T-helper 1 cell treated with Interleukin-12 subunit alpha and Interleukin-12 subunit beta and Interleukin-4 antibody, amounts not matched to agents 30 μg/mL and 1 μg/mL, for 36 hours (primary cell): Measurements from ENCODE around the gene SSH2.
"Not testable (repeated sequence)": the region's sequence is repeated elsewhere in the genome, so short reads cannot be mapped to it uniquely, and the experiment has no call there.

Experiments
- H3K27ac Mint-ChIP-seq: one replicate; pipeline ENCODE4 v1.8.0; 2021; ENCODE audit warnings: mild to moderate bottlenecking, mixed read lengths
- H3K27me3 Mint-ChIP-seq: one replicate; pipeline ENCODE4 v1.8.0; 2021; ENCODE audit warnings: low read depth, mixed read lengths
- H3K36me3 Mint-ChIP-seq: one replicate; pipeline ENCODE4 v1.8.0; 2021; ENCODE audit warnings: low read depth, mixed read lengths
- H3K4me1 Mint-ChIP-seq: one replicate; pipeline ENCODE4 v1.8.0; 2021; ENCODE audit warnings: low read depth, mixed read lengths
- H3K4me3 Mint-ChIP-seq: one replicate; pipeline ENCODE4 v1.8.0; 2021; ENCODE audit warnings: mild to moderate bottlenecking, moderate library complexity, mixed read lengths
- H3K9me3 Mint-ChIP-seq: one replicate; pipeline ENCODE4 v1.8.0; 2021; ENCODE audit warnings: mixed read lengths

SSH2 gene

GRCh38 chr17:29807520-29808361 is 122.3 kb downstream of the SSH2 start:
- Mint-ChIP-seq H3K27me3 (no peaks in the 10 kb centered on the region), H3K4me3 (no peak overlapping the region), H3K4me1 (peaks cover 18% of the 10 kb centered on the region), H3K27ac (peak overlapping the region; percentile 3), H3K36me3 (peaks cover 3% of the 10 kb centered on the region), H3K9me3 (no peaks in the 10 kb centered on the region)

GRCh38 chr17:29802246-29802645 is 127.8 kb downstream of the SSH2 start:
- Mint-ChIP-seq H3K27ac (no peak overlapping the region), H3K4me3 (no peak overlapping the region), H3K36me3 (no peaks in the 10 kb centered on the region), H3K27me3 (no peaks in the 10 kb centered on the region), H3K4me1 (peaks cover under 1% of the 10 kb centered on the region), H3K9me3 (no peaks in the 10 kb centered on the region)

GRCh38 chr17:29800457-29800856 is 129.6 kb downstream of the SSH2 start:
- Mint-ChIP-seq H3K27ac (no peak overlapping the region), H3K4me1 (no peaks in the 10 kb centered on the region), H3K9me3 (no peaks in the 10 kb centered on the region), H3K36me3 (no peaks in the 10 kb centered on the region), H3K4me3 (no peak overlapping the region), H3K27me3 (no peaks in the 10 kb centered on the region)

- no peak overlapping the region for H3K4me3 Mint-ChIP-seq
- H3K27ac Mint-ChIP-seq, result no peak overlapping the region
- H3K9me3 Mint-ChIP-seq, result no peaks in the 10 kb centered on the region
- no peaks in the 10 kb centered on the region for H3K4me1 Mint-ChIP-seq
- no peaks in the 10 kb centered on the region for H3K27me3 Mint-ChIP-seq
- peaks cover 2% of the 10 kb centered on the region for H3K36me3 Mint-ChIP-seq
Measured at GRCh38 chr17:29796652-29797051, 133.4 kb downstream of the SSH2 start.

- Mint-ChIP-seq H3K9me3 (no peaks in the 10 kb centered on the region), H3K4me1 (no peaks in the 10 kb centered on the region), H3K27me3 (no peaks in the 10 kb centered on the region), H3K36me3 (peaks cover 9% of the 10 kb centered on the region), H3K27ac (no peak overlapping the region), H3K4me3 (no peak overlapping the region)
Measured at GRCh38 chr17:29793501-29793900, 136.5 kb downstream of the SSH2 start.

GRCh38 chr17:29791336-29792080 is 138.5 kb downstream of the SSH2 start:
- H3K27ac Mint-ChIP-seq, result no peak overlapping the region
- H3K36me3 Mint-ChIP-seq, result peaks cover 10% of the 10 kb centered on the region
- no peak overlapping the region for H3K4me3 Mint-ChIP-seq
- no peaks in the 10 kb centered on the region for H3K4me1 Mint-ChIP-seq
- no peaks in the 10 kb centered on the region for H3K27me3 Mint-ChIP-seq
- H3K9me3 Mint-ChIP-seq, result no peaks in the 10 kb centered on the region

- Mint-ChIP-seq H3K4me3 (no peak overlapping the region), H3K4me1 (no peaks in the 10 kb centered on the region), H3K27me3 (no peaks in the 10 kb centered on the region), H3K27ac (no peak overlapping the region), H3K36me3 (peaks cover 10% of the 10 kb centered on the region), H3K9me3 (no peaks in the 10 kb centered on the region)
Measured at GRCh38 chr17:29789196-29790170, 140.5 kb downstream of the SSH2 start.

GRCh38 chr17:29787995-29788394 is 142.0 kb downstream of the SSH2 start:
- Mint-ChIP-seq H3K4me1 (no peaks in the 10 kb centered on the region), H3K36me3 (peaks cover 10% of the 10 kb centered on the region), H3K9me3 (no peaks in the 10 kb centered on the region)

GRCh38 chr17:29782917-29783316 is 147.1 kb downstream of the SSH2 start:
- Mint-ChIP-seq H3K4me3 (no peak overlapping the region), H3K27ac (no peak overlapping the region), H3K4me1 (peaks cover 7% of the 10 kb centered on the region), H3K9me3 (no peaks in the 10 kb centered on the region), H3K27me3 (no peaks in the 10 kb centered on the region), H3K36me3 (peaks cover 5% of the 10 kb centered on the region)

More at GRCh38 chr17:29787995-29788394, 142.0 kb downstream of the SSH2 start:
- Mint-ChIP-seq H3K27me3 (no peaks in the 10 kb centered on the region), H3K4me3 (no peak overlapping the region), H3K27ac (no peak overlapping the region)

- not testable (repeated sequence) for H3K4me1 Mint-ChIP-seq, H3K27me3 Mint-ChIP-seq, H3K4me3 Mint-ChIP-seq, H3K9me3 Mint-ChIP-seq, H3K36me3 Mint-ChIP-seq, H3K27ac Mint-ChIP-seq
Measured at GRCh38 chr17:29779812-29780190, 150.2 kb downstream of the SSH2 start.

GRCh38 chr17:29778956-29779811 is 150.8 kb downstream of the SSH2 start:
- H3K9me3 Mint-ChIP-seq, result no peaks in the 10 kb centered on the region
- peaks cover 7% of the 10 kb centered on the region for H3K4me1 Mint-ChIP-seq
- no peaks in the 10 kb centered on the region for H3K27me3 Mint-ChIP-seq
- no peak overlapping the region for H3K27ac Mint-ChIP-seq
- no peak overlapping the region for H3K4me3 Mint-ChIP-seq
- peaks cover 8% of the 10 kb centered on the region for H3K36me3 Mint-ChIP-seq

GRCh38 chr17:29777663-29778062 is 152.4 kb downstream of the SSH2 start:
- no peaks in the 10 kb centered on the region for H3K27me3 Mint-ChIP-seq
- H3K36me3 Mint-ChIP-seq, result peaks cover 5% of the 10 kb centered on the region
- H3K9me3 Mint-ChIP-seq, result no peaks in the 10 kb centered on the region
- no peak overlapping the region for H3K4me3 Mint-ChIP-seq
- H3K27ac Mint-ChIP-seq, result no peak overlapping the region
- H3K4me1 Mint-ChIP-seq, result peaks cover 7% of the 10 kb centered on the region

GRCh38 chr17:29776026-29776425 is 154.0 kb downstream of the SSH2 start:
- Mint-ChIP-seq H3K4me3 (no peak overlapping the region), H3K36me3 (peaks cover 5% of the 10 kb centered on the region), H3K4me1 (peaks cover 10% of the 10 kb centered on the region), H3K27me3 (no peaks in the 10 kb centered on the region), H3K9me3 (no peaks in the 10 kb centered on the region), H3K27ac (no peak overlapping the region)
